Measurements from ENCODE around the gene PTPRD. TPM values are rescaled to one million over a fixed set of nuclear protein-coding genes. Genes with fewer than 3 reads are reported as not detected.

The PTPRD gene
- total and polyA plus RNA-seq, 2 of the 4 experiments (the other 2 are of a cell fraction), result 0.07 to 0.18 TPM

DNA sequence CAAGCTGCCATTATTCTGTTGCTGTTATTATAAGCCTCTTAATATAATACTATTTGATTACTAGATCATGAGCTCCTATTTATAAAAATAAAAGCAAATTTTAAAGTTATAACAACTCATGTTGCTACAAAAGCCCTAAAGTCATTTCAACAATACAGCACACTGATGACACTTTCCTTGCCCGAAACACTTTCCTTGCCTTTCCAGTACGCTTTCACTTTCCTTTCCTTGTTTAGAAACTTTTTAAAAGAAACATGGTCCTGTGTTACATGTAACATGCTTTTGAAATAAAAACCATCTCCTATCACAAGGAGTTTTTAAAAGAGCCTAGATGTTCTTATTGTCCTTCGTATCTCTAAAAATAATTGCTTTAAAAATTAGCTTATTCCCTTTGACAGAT, 688.4 kb downstream of the PTPRD start:
- DNase-seq, result no peak
- H3K18ac ChIP-seq (ENCODE audit: low read depth, low read length), result no peak overlapping the region
- H2AFZ ChIP-seq (replicated peaks; ENCODE audit: low read length, poor library complexity), result no peak overlapping the region
- no peak overlapping the region for H3K56ac ChIP-seq (ENCODE audit: extremely low read depth, insufficient read depth, low read length)
- TF ChIP-seq, protein P1, sequence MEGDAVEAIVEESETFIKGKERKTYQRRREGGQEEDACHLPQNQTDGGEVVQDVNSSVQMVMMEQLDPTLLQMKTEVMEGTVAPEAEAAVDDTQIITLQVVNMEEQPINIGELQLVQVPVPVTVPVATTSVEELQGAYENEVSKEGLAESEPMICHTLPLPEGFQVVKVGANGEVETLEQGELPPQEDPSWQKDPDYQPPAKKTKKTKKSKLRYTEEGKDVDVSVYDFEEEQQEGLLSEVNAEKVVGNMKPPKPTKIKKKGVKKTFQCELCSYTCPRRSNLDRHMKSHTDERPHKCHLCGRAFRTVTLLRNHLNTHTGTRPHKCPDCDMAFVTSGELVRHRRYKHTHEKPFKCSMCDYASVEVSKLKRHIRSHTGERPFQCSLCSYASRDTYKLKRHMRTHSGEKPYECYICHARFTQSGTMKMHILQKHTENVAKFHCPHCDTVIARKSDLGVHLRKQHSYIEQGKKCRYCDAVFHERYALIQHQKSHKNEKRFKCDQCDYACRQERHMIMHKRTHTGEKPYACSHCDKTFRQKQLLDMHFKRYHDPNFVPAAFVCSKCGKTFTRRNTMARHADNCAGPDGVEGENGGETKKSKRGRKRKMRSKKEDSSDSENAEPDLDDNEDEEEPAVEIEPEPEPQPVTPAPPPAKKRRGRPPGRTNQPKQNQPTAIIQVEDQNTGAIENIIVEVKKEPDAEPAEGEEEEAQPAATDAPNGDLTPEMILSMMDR (conservative IDR thresholded peaks at IDR 0.05; ENCODE audit: low read depth, low read length), result no peak
- no peaks in the 10 kb centered on the region for H3K36me3 ChIP-seq (ENCODE audit: control insufficient read depth, insufficient read depth, low read length)
- H2BK15ac ChIP-seq (ENCODE audit: low read depth, low read length), result no peak overlapping the region
- CTCF ChIA-PET, result interaction anchor here (1.3 kb wide), 1 partner anchor 19 kb away, joined by 7 read pairs; no protein-coding TSS in a partner anchor
- H3K23ac ChIP-seq (ENCODE audit: low read depth, low read length), result no peak overlapping the region
- no peak overlapping the region for H2BK120ac ChIP-seq (ENCODE audit: low read depth, low read length)
- intact Hi-C loops (cut with micrococcal nuclease) (no loop called here), dilution Hi-C loops (cut with HindIII; ENCODE audit: low sequenced_read_pairs, unreplicated experiment) (no loop called here), in situ Hi-C loops (cut with MboI; ENCODE audit: low sequenced_read_pairs) (no loop called here)
- no peak for ATAC-seq (ENCODE audit: low read depth)
- H3K27me3 ChIP-seq (ENCODE audit: control insufficient read depth, insufficient read depth, low read length), result no peaks in the 10 kb centered on the region
- no peak overlapping the region for H2AK5ac ChIP-seq (ENCODE audit: low read depth, low read length)
- POLR2A ChIA-PET (ENCODE audit: unreplicated experiment), result no interaction called here
- no peaks in the 10 kb centered on the region for H3K79me1 ChIP-seq (ENCODE audit: low read depth in 1 of 2, low read length in 2 of 2)
- H3K9ac ChIP-seq (ENCODE audit: low read depth, low read length), result no peak overlapping the region
- no peak overlapping the region for H4K91ac ChIP-seq (ENCODE audit: insufficient read depth, low read depth, low read length)
- H3K27ac ChIP-seq (ENCODE audit: insufficient read depth, low read length), result no peak overlapping the region
- BruUV-seq (replicated peaks), result no TSS peak
- H3K14ac ChIP-seq (replicated peaks; ENCODE audit: low read depth, low read length), result no peak overlapping the region
- H3K9me3 ChIP-seq (ENCODE audit: control insufficient read depth, insufficient read depth, low read length), result no peaks in the 10 kb centered on the region
- no peak overlapping the region for H2BK5ac ChIP-seq (ENCODE audit: low read depth, low read length, poor library complexity, severe bottlenecking)
- no peak overlapping the region for H2AK9ac ChIP-seq (replicated peaks; ENCODE audit: low read depth, low read length, poor library complexity)
- H3K4me3 ChIP-seq (ENCODE audit: insufficient read depth, low read depth, low read length), result no peak overlapping the region
- H4K20me1 ChIP-seq (ENCODE audit: insufficient read depth, low read length), result no peaks in the 10 kb centered on the region
- H4K8ac ChIP-seq (ENCODE audit: low read depth in 2 of 2, low read length in 2 of 2), result no peak overlapping the region
- H3K9me1 ChIP-seq (ENCODE audit: insufficient read depth, low read length), result no peaks in the 10 kb centered on the region
- no peak overlapping the region for H3K4me2 ChIP-seq (ENCODE audit: low read depth, low read length)
- no CpG with 5 or more reads among the region's 3 CpGs for WGBS, 2 experiments (ENCODE audit: extremely low coverage in 2 of 2, insufficient read length in 1 of 2)
- H4K5ac ChIP-seq (ENCODE audit: low read depth, low read length), result no peak overlapping the region
- H3K4ac ChIP-seq (ENCODE audit: low read depth, low read length), result no peak overlapping the region
- no peaks in the 10 kb centered on the region for H3K4me1 ChIP-seq (ENCODE audit: control insufficient read depth, insufficient read depth, low read length)
- H2BK20ac ChIP-seq (ENCODE audit: low read depth, low read length), result no peak overlapping the region
